Measurements from ENCODE around the gene ZBTB20.

The ZBTB20 gene

GRCh38 chr3:114378760-114379159, 768.3 kb downstream of the ZBTB20 start:
- ChIA-PET POLR2A (no interaction called here), CTCF (interaction anchor here (0.6 to 8.4 kb wide), 5 partner anchors 12 to 1964 kb away, joined by 3 to 121 read pairs (median 7); no protein-coding TSS in a partner anchor)
- no peak for TF ChIP-seq CTCF (IDR thresholded peaks at IDR 0.05; ENCODE audit: insufficient read depth, low read length, missing control alignments)
- no peak for DNase-seq (ENCODE audit: low read depth, low spot score)
- no peak overlapping the region for H3K4me3 ChIP-seq (ENCODE audit: low read depth, low read length)

- ChIA-PET CTCF (interaction anchor here (0.9 to 2.4 kb wide), 2 partner anchors 11 to 15 kb away, joined by 3 to 7 read pairs; no protein-coding TSS in a partner anchor), POLR2A (no interaction called here)
- no peak for TF ChIP-seq CTCF (IDR thresholded peaks at IDR 0.05; ENCODE audit: insufficient read depth, low read length, missing control alignments)
- DNase-seq (ENCODE audit: low read depth, low spot score): no peak
- H3K4me3 ChIP-seq (ENCODE audit: low read depth, low read length): no peak overlapping the region
These were observed 769.7 kb downstream of the ZBTB20 start for GRCh38 chr3:114377426-114377825.

- TF ChIP-seq CTCF (IDR thresholded peaks at IDR 0.05; ENCODE audit: insufficient read depth, low read length, missing control alignments): no peak
- no peak for DNase-seq (ENCODE audit: low read depth, low spot score)
- H3K4me3 ChIP-seq (ENCODE audit: low read depth, low read length): no peak overlapping the region
- POLR2A ChIA-PET: interaction anchor here (0.6 kb wide), 1 partner anchor 28 kb away, joined by 4 read pairs; no protein-coding TSS in a partner anchor
- CTCF ChIA-PET: interaction anchor here (0.7 to 3.3 kb wide), 3 partner anchors 10 to 216 kb away, joined by 3 to 12 read pairs (median 7); no protein-coding TSS in a partner anchor
These were observed 770.4 kb downstream of the ZBTB20 start for GRCh38 chr3:114376516-114377185.

- H3K4me3 ChIP-seq (ENCODE audit: low read depth, low read length): no peak overlapping the region
- ChIA-PET POLR2A (interaction anchor here (0.6 kb wide), 1 partner anchor 27 kb away, joined by 4 read pairs; no protein-coding TSS in a partner anchor), CTCF (interaction anchor here (0.7 to 3.3 kb wide), 3 partner anchors 12 to 215 kb away, joined by 3 to 12 read pairs (median 3); no protein-coding TSS in a partner anchor)
- no peak for DNase-seq (ENCODE audit: low read depth, low spot score)
- no peak for TF ChIP-seq CTCF (IDR thresholded peaks at IDR 0.05; ENCODE audit: insufficient read depth, low read length, missing control alignments)
These were observed 771.3 kb downstream of the ZBTB20 start for GRCh38 chr3:114375608-114376421.

- POLR2A ChIA-PET: no interaction called here
- no peak overlapping the region for H3K4me3 ChIP-seq (ENCODE audit: low read depth, low read length)
- no peak for TF ChIP-seq CTCF (IDR thresholded peaks at IDR 0.05; ENCODE audit: insufficient read depth, low read length, missing control alignments)
- no peak for DNase-seq (ENCODE audit: low read depth, low spot score)
- CTCF ChIA-PET: interaction anchor here (0.8 to 3.3 kb wide), 3 partner anchors 9 to 11 kb away, joined by 3 to 12 read pairs (median 3); no protein-coding TSS in a partner anchor
These were observed 772.6 kb downstream of the ZBTB20 start for GRCh38 chr3:114374433-114374990.

Measured in AG04449 (cell line).